A673 (cell line): ENCODE results near the gene CACNB1. TPM values are rescaled to one million over a fixed set of nuclear protein-coding genes. Genes with fewer than 3 reads are reported as not detected.

ENCODE experiments used
- BruUV-seq: library from RNA; stranded (reverse); fragments of 400-500 nt; replicated peaks from 2 replicates; lab custom pipeline; 2021; lab: Mats Ljungman, UMichigan
- CTCF ChIA-PET: fragments of 300-600 bp; sonication (Branson Sonifier 250); formaldehyde crosslinking; loops from one replicate; lab custom pipeline; 2022; ENCODE audit warnings: antibody characterized with exemption; lab: Charles Lee
- POLR2A ChIA-PET: fragments of 300-600 bp; sonication (Branson Sonifier 250); formaldehyde crosslinking; loops from one replicate; lab custom pipeline; 2022; ENCODE audit warnings: antibody characterized with exemption; ENCODE audit not compliant: low non-redundant PET; lab: Charles Lee
- DNase-seq: peaks from one replicate; pipeline ENCODE4 v3.0.0-alpha.2; 2015; ENCODE audit warnings: low spot score
- H3K27ac ChIP-seq: fragments of 200-600 bp; sonication (generic); 2 replicates; pipeline ENCODE4 v1.5.1; 2016; ENCODE audit warnings: mixed run types, low read depth, mild to moderate bottlenecking, mixed read lengths, antibody characterized with exemption, low read length; ENCODE audit not compliant: poor library complexity, severe bottlenecking
- H3K27me3 ChIP-seq: fragments of 200-600 bp; sonication (generic); replicated peaks from 2 replicates; pipeline ENCODE4 v1.6.1; 2017; ENCODE audit warnings: mixed run types, low read depth, mild to moderate bottlenecking, mixed read lengths, antibody characterized with exemption, low read length; ENCODE audit not compliant: insufficient read depth, poor library complexity
- H3K36me3 ChIP-seq: fragments of 200-600 bp; sonication (generic); 2 replicates; pipeline ENCODE4 v1.6.1; 2016; ENCODE audit warnings: mixed run types, mild to moderate bottlenecking, mixed read lengths, antibody characterized with exemption, low read length; ENCODE audit not compliant: insufficient read depth, poor library complexity, severe bottlenecking
- H3K4me1 ChIP-seq: fragments of 200-600 bp; sonication (generic); 2 replicates; pipeline ENCODE4 v1.6.1; 2017; ENCODE audit warnings: mixed run types, mild to moderate bottlenecking, mixed read lengths, antibody characterized with exemption, low read length; ENCODE audit not compliant: insufficient read depth, poor library complexity, severe bottlenecking
- H3K4me3 ChIP-seq: fragments of 200-600 bp; sonication (generic); 2 replicates; pipeline ENCODE4 v1.5.1; 2016; ENCODE audit warnings: low read depth, mixed run types, mild to moderate bottlenecking, mixed read lengths, low read length; ENCODE audit not compliant: poor library complexity, severe bottlenecking
- H3K9me3 ChIP-seq: fragments of 200-600 bp; sonication (generic); 2 replicates; pipeline ENCODE4 v1.6.1; 2016; ENCODE audit warnings: mixed run types, low read depth, mild to moderate bottlenecking, mixed read lengths, antibody characterized with exemption, low read length; ENCODE audit not compliant: poor library complexity, severe bottlenecking
- CTCF ChIP-seq: fragments of 300-800, 200-600 bp; sonication (generic); conservative IDR thresholded peaks from 2 replicates; pipeline ENCODE4 v1.5.1; 2017; ENCODE audit warnings: low read depth, mild to moderate bottlenecking, antibody characterized with exemption, low read length, moderate library complexity, mixed read lengths
- EZH2 ChIP-seq: fragments of 200-600 bp; sonication (generic); IDR thresholded peaks from 2 replicates; pipeline ENCODE4 v1.6.1; 2017; ENCODE audit warnings: borderline replicate concordance, low read depth, mild to moderate bottlenecking, mixed read lengths, antibody characterized with exemption, low read length; ENCODE audit not compliant: poor library complexity, severe bottlenecking
- intact Hi-C: fragments of 100-400 bp; cut with micrococcal nuclease; formaldehyde crosslinking; loops from one replicate; pipeline ENCODE4 v1.10.0; 2022; ENCODE audit not compliant: unreplicated experiment
- total RNA-seq: library from RNA; stranded (reverse); gene quantifications from 2 replicates; pipeline ENCODE4 v1.2.3, GENCODE V29; 2021

The CACNB1 gene
- total RNA-seq, 1 experiment from 2014 or later: 8.0 TPM

DNA sequence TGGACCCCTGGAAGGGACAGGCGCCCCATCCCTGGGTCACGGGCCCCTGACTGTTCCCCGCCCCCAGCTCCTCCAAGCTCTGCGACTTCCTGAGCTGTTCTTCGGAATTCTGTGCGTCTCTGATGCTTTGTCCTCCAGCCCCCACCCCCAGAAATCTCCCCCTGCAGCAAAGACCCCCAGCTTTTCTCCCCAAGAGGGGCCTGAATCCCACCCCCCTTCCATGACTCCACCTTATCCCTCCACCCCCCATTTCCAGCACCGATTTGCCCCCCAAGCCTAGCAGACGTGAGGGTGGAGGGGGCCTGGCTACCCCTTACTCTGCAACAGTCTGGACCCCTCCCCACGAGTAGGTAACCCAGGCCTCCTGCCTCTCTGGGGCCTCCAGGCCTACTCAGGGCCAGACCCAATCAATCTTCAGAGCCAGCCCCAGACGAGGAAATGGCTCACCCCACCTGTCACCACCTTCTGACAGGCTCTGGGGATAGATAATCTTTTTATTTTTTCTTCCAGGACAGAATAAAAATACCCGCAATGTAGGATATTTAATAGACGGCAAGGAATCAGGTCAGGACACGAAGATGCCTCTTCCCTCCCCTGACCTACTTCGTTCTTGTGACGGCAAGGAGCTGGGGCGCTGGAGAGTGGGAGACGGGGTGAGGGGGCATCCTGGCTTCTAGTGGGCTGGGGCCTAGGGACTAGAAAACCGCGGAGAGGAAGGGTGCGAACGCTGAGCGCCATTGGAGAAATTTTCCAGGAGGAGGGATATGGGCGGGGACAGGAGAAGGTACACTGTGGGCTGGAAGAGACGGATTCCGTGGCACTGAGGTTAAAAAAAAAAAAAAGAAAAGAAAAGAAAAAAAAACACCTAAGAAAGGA is 45.3 kb downstream of the CACNB1 start:
- no TSS peak for BruUV-seq
- POLR2A ChIA-PET: no interaction called here

DNA sequence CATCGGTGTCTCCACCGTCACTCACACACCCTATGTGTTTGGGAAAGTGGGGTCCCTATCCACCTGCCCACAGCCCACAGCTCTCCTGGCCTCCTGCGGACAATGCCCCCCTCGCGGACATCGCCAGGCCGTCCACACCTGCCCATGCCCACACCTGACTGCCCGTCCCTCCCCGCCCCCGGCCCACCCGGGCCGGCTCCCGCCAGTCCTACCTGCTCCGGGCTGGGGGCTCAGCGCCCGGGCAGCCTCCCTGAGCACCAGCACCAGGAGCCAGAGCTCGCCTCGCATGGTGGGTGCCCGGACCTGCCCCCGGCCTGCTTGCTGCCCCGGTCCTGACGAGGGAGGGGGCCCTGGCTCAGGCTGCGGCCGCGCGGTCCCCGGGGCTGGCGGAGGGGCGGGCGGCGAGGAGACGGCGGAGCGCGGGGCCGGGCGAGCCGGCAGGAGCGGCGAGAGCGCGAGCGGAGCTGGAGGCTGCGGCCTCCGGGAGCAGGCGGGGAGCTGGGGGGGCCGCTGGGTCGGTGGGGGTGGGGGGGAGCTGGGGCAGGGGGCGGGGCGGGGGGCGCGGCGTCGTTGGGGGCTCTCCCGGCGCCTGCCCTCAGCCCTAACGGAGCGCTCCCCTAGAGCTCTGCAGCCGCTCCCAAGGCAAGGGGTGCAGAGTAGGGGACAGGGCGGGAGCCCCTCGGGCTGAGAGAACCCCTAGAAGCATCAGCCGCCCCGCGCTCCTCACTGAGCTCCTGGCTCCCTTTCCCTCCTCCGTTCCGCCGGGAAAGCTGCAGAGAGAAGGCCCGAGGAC is 46.1 kb downstream of the CACNB1 start, which contains the start of gene PLXDC1:
TSS of gene PLXDC1 (minus strand) at position 488 of the 793 bp plus-strand sequence. CDS start at position 288, 200 bp downstream.
- peak within 1 kb of the TSS; percentile 87 for H3K4me3 ChIP-seq
- no peak for TF ChIP-seq EZH2
- no peak for TF ChIP-seq CTCF
- BruUV-seq: no TSS peak

More for the DNA sequence above, 45.3 kb downstream of the CACNB1 start:
- no peaks in the 10 kb centered on the region for H3K36me3 ChIP-seq
- H3K27me3 ChIP-seq: no peaks in the 10 kb centered on the region
- TF ChIP-seq CTCF (no peak), EZH2 (no peak)
- no peak for DNase-seq
- H3K27ac ChIP-seq: no peak overlapping the region
- intact Hi-C loops: loop anchor here (5.0 kb wide), 1 partner anchor 90 kb away; no protein-coding TSS in a partner anchor
- no peaks in the 10 kb centered on the region for H3K4me1 ChIP-seq
- H3K4me3 ChIP-seq: peak overlapping the region; percentile 87
- CTCF ChIA-PET: interaction anchor here (0.5 to 1.8 kb wide), 9 partner anchors 12 to 568 kb away, joined by 3 to 35 read pairs (median 6); partner anchors contain the start of gene RPL19
- H3K9me3 ChIP-seq: no peaks in the 10 kb centered on the region

DNA sequence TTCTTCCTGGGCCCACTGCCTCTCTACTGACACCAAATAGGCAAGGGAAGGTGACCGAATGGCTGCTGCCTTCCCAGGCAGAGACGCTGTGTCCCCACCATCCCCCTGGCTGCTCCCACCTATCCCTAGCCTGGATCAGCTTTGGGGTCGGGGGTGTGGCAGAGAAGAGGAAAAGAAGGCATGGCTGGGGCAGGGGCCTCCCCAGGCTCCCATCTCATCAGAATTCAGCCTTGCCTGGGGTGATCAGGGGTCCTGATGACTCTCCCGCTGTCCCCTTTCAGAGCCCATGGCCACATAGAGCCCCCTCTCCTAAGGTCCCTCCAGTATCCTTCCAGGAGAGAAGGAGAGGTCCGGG is 46.7 kb downstream of the CACNB1 start:
- no peak for DNase-seq
- ChIA-PET POLR2A (no interaction called here), CTCF (no interaction called here)

More for the DNA sequence above, 46.1 kb downstream of the CACNB1 start, which contains the start of gene PLXDC1:
- POLR2A ChIA-PET: no interaction called here
- CTCF ChIA-PET: interaction anchor here (0.9 kb wide), 1 partner anchor 168 kb away, joined by 6 read pairs; no protein-coding TSS in a partner anchor
- DNase-seq: no peak
- Histone ChIP-seq H3K4me1 (no peaks in the 10 kb centered on the region), H3K27me3 (no peaks in the 10 kb centered on the region), H3K9me3 (no peaks in the 10 kb centered on the region), H3K36me3 (no peaks in the 10 kb centered on the region), H3K27ac (no peak within 1 kb of the TSS)
- intact Hi-C loops: loop anchor here (5.0 kb wide), 1 partner anchor 91 kb away; no protein-coding TSS in a partner anchor

More for the DNA sequence above, 46.7 kb downstream of the CACNB1 start:
- Histone ChIP-seq H3K9me3 (no peaks in the 10 kb centered on the region), H3K36me3 (no peaks in the 10 kb centered on the region), H3K27me3 (no peaks in the 10 kb centered on the region), H3K4me3 (no peak overlapping the region), H3K27ac (no peak overlapping the region), H3K4me1 (no peaks in the 10 kb centered on the region)
- TF ChIP-seq CTCF (no peak), EZH2 (no peak)
- no TSS peak for BruUV-seq
- intact Hi-C loops: loop anchor here (5.0 kb wide), 1 partner anchor 92 kb away; no protein-coding TSS in a partner anchor
